HepG2 (cell line): ENCODE results near the gene DNAJC2. TPM values are rescaled to one million over a fixed set of nuclear protein-coding genes. Genes with fewer than 3 reads are reported as not detected.

Source experiments
- CSRNP2 ChIP-seq: sonication (generic); formaldehyde crosslinking; conservative IDR thresholded peaks from 2 replicates; pipeline ENCODE4 v1.8.0; 2022; ENCODE audit warnings: low read depth, missing genetic modification reagents
- GTF3A ChIP-seq: sonication (generic); formaldehyde crosslinking; conservative IDR thresholded peaks from 2 replicates; pipeline ENCODE4 v1.4.0; 2020; ENCODE audit warnings: mild to moderate bottlenecking, missing genetic modification reagents
- HDAC1 ChIP-seq: sonication (generic); formaldehyde crosslinking; IDR thresholded peaks from 2 replicates; pipeline ENCODE4 v1.5.1; 2020; ENCODE audit warnings: mild to moderate bottlenecking, missing genetic modification reagents
- HES4 ChIP-seq: sonication (generic); formaldehyde crosslinking; IDR thresholded peaks from 2 replicates; pipeline ENCODE4 v1.9.0; 2021; ENCODE audit warnings: mild to moderate bottlenecking, missing genetic modification reagents, borderline replicate concordance
- HMG20B ChIP-seq: conservative IDR thresholded peaks from 2 replicates; pipeline ENCODE4 v1.6.1; 2016; ENCODE audit warnings: missing genetic modification reagents, missing compliant biosample characterization
- JARID2 ChIP-seq: sonication (generic); formaldehyde crosslinking; IDR thresholded peaks from 2 replicates; pipeline ENCODE4 v1.8.1; 2023; ENCODE audit warnings: missing genetic modification reagents, inconsistent platforms; ENCODE audit not compliant: insufficient replicate concordance
- MIXL1 ChIP-seq: IDR thresholded peaks from 2 replicates; pipeline ENCODE4 v1.6.1; 2016
- MLXIP ChIP-seq: sonication (generic); formaldehyde crosslinking; IDR thresholded peaks from 2 replicates; pipeline ENCODE4 v1.9.0; 2021; ENCODE audit warnings: missing genetic modification reagents, borderline replicate concordance
- RARG ChIP-seq: sonication (generic); formaldehyde crosslinking; IDR thresholded peaks from 2 replicates; pipeline ENCODE4 v1.4.0; 2020; ENCODE audit warnings: low read depth, mild to moderate bottlenecking, missing genetic modification reagents
- SALL1 ChIP-seq: sonication (generic); formaldehyde crosslinking; IDR thresholded peaks from 2 replicates; pipeline ENCODE4 v1.8.0; 2022; ENCODE audit warnings: mild to moderate bottlenecking, missing genetic modification reagents
- ZMAT3 ChIP-seq: sonication (generic); formaldehyde crosslinking; conservative IDR thresholded peaks from 2 replicates; pipeline ENCODE4 v1.7.0; 2021; ENCODE audit warnings: missing genetic modification reagents
- ZNF329 ChIP-seq: sonication (generic); formaldehyde crosslinking; IDR thresholded peaks from 2 replicates; pipeline ENCODE4 v1.9.0; 2021; ENCODE audit warnings: low read depth, mild to moderate bottlenecking, missing genetic modification reagents
- ZNF543 ChIP-seq: sonication (generic); formaldehyde crosslinking; IDR thresholded peaks from 2 replicates; pipeline ENCODE4 v1.4.0; 2020; ENCODE audit warnings: mild to moderate bottlenecking, missing genetic modification reagents
- ZNF614 ChIP-seq: IDR thresholded peaks from 2 replicates; pipeline ENCODE4 v1.6.1; 2018; ENCODE audit warnings: missing biosample characterization, missing genetic modification reagents, inconsistent platforms, borderline replicate concordance
- ZNF670 ChIP-seq: sonication (generic); formaldehyde crosslinking; IDR thresholded peaks from 2 replicates; pipeline ENCODE4 v1.8.0; 2022; ENCODE audit warnings: mild to moderate bottlenecking, missing genetic modification reagents, borderline replicate concordance
- polyA plus RNA-seq, 8 experiments: library from polyadenylated mRNA; depleted of rRNA in 3 of 8; stranded (reverse) in 7 of 8; unstranded in 1 of 8; fragments of >200 nt; fragmentation: Illumina TruSeq in 4 of 8; extraction: Trizol in 4 of 8; gene quantifications; 2 replicates each; pipeline versions ENCODE4 v1.2.1 to v1.2.3, GENCODE V29; 2011 to 2016; ENCODE audit warnings: low read depth in 4 of 8, missing spikeins in 1 of 8, mixed read lengths in 1 of 8; ENCODE audit not compliant: insufficient read depth in 1 of 8
- total RNA-seq, 5 experiments: library from RNA; depleted of rRNA; stranded (reverse); fragments of >200 nt; fragmentation: Illumina TruSeq; extraction: Trizol; gene quantifications; 2 replicates each; pipeline ENCODE4 v1.2.3, GENCODE V29; 2016; ENCODE audit warnings: low read depth in 1 of 5
- TF ChIP-seq, protein P1 (sequence below): sonication (generic); formaldehyde crosslinking; IDR thresholded peaks from 2 replicates; pipeline ENCODE4 v1.4.0; 2020; ENCODE audit warnings: missing genetic modification reagents, borderline replicate concordance
- TF ChIP-seq, protein P2 (sequence below): sonication (generic); formaldehyde crosslinking; IDR thresholded peaks from 2 replicates; pipeline ENCODE4 v1.4.0; 2020; ENCODE audit warnings: missing genetic modification reagents

DNAJC2 gene
- total and polyA plus RNA-seq, 2 of the 13 experiments (the other 11 are each of a cell fraction or from before 2014, with no cell fraction given) = 19.6 to 42.0 TPM

- TF ChIP-seq SALL1 (CRISPR knock-in tag) = peak; percentile 57; the same call in 1 of the 2 replicates
- TF ChIP-seq ZNF329 (CRISPR knock-in tag) = no peak
- TF ChIP-seq RARG (CRISPR knock-in tag) = no peak
- no peak for TF ChIP-seq HES4
- 0 out of 2 replicates have a peak, but pooled peaks have one; percentile 18 for TF ChIP-seq ZNF543 (CRISPR knock-in tag)
- TF ChIP-seq, protein P1, sequence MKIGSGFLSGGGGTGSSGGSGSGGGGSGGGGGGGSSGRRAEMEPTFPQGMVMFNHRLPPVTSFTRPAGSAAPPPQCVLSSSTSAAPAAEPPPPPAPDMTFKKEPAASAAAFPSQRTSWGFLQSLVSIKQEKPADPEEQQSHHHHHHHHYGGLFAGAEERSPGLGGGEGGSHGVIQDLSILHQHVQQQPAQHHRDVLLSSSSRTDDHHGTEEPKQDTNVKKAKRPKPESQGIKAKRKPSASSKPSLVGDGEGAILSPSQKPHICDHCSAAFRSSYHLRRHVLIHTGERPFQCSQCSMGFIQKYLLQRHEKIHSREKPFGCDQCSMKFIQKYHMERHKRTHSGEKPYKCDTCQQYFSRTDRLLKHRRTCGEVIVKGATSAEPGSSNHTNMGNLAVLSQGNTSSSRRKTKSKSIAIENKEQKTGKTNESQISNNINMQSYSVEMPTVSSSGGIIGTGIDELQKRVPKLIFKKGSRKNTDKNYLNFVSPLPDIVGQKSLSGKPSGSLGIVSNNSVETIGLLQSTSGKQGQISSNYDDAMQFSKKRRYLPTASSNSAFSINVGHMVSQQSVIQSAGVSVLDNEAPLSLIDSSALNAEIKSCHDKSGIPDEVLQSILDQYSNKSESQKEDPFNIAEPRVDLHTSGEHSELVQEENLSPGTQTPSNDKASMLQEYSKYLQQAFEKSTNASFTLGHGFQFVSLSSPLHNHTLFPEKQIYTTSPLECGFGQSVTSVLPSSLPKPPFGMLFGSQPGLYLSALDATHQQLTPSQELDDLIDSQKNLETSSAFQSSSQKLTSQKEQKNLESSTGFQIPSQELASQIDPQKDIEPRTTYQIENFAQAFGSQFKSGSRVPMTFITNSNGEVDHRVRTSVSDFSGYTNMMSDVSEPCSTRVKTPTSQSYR (CRISPR knock-in tag) = no peak; the same call in 1 of the 2 replicates
- no peak for TF ChIP-seq GTF3A (CRISPR knock-in tag)
- TF ChIP-seq, protein P2, sequence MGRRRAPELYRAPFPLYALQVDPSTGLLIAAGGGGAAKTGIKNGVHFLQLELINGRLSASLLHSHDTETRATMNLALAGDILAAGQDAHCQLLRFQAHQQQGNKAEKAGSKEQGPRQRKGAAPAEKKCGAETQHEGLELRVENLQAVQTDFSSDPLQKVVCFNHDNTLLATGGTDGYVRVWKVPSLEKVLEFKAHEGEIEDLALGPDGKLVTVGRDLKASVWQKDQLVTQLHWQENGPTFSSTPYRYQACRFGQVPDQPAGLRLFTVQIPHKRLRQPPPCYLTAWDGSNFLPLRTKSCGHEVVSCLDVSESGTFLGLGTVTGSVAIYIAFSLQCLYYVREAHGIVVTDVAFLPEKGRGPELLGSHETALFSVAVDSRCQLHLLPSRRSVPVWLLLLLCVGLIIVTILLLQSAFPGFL = no peak
- TF ChIP-seq HMG20B (CRISPR knock-in tag) = peak; percentile 97
- TF ChIP-seq JARID2 (CRISPR knock-in tag) = no peak
- TF ChIP-seq ZMAT3 (CRISPR knock-in tag) = peak; percentile 73; the same call in 1 of the 2 replicates
- no peak for TF ChIP-seq CSRNP2 (CRISPR knock-in tag)
- no peak for TF ChIP-seq MLXIP (CRISPR knock-in tag)
- peak; percentile 68 for TF ChIP-seq HDAC1 (CRISPR knock-in tag)
- 0 out of 2 replicates have a peak, but pooled peaks have one; percentile 53 for TF ChIP-seq ZNF614 (CRISPR knock-in tag)
- TF ChIP-seq ZNF670 (CRISPR knock-in tag) = 0 out of 2 replicates have a peak, but pooled peaks have one; percentile 17
- peak; percentile 44; the same call in 1 of the 2 replicates for TF ChIP-seq MIXL1 (CRISPR knock-in tag)
Observed at GRCh38 chr7:103388469-103389140, 44.0 kb upstream of the DNAJC2 start (continued).
